Smooth muscle cell (in vitro differentiated cells): ENCODE results near the gene GRIK3. TPM values are rescaled to one million over a fixed set of nuclear protein-coding genes. Genes with fewer than 3 reads are reported as not detected.

Source experiments
- DNase-seq: peaks from one replicate; lab custom pipeline; 2025; ENCODE audit not compliant: unreplicated experiment; lab: John Stamatoyannopoulos, UW
- H2AFZ ChIP-seq: fragments of 200-600 bp; sonication (generic); 2 replicates; pipeline ENCODE4 v1.6.0; 2016; ENCODE audit warnings: antibody characterized with exemption, low read depth, mild to moderate bottlenecking
- H3F3A ChIP-seq: fragments of 200-600 bp; sonication (generic); 2 replicates; pipeline ENCODE4 v1.6.0; 2017; ENCODE audit warnings: antibody characterized with exemption, low read depth
- H3K27ac ChIP-seq: fragments of 200-600 bp; sonication (generic); 2 replicates; pipeline ENCODE4 v1.5.1; 2016; ENCODE audit warnings: low read depth, mild to moderate bottlenecking
- H3K27me3 ChIP-seq: fragments of 200-600 bp; sonication (generic); 2 replicates; pipeline ENCODE4 v1.6.1; 2016; ENCODE audit warnings: low read depth, mild to moderate bottlenecking
- H3K36me3 ChIP-seq: fragments of 200-600 bp; sonication (generic); 2 replicates; pipeline ENCODE4 v1.5.1; 2016; ENCODE audit warnings: low read depth
- H3K4me1 ChIP-seq: fragments of 200-600 bp; sonication (generic); 2 replicates; pipeline ENCODE4 v1.5.1; 2016; ENCODE audit warnings: low read depth
- H3K4me2 ChIP-seq: fragments of 200-600 bp; sonication (generic); 2 replicates; pipeline ENCODE4 v1.6.0; 2016; ENCODE audit warnings: mild to moderate bottlenecking
- H3K4me3 ChIP-seq: fragments of 200-600 bp; sonication (generic); 2 replicates; pipeline ENCODE4 v1.5.1; 2016; ENCODE audit warnings: mild to moderate bottlenecking
- H3K79me2 ChIP-seq: fragments of 200-600 bp; sonication (generic); 2 replicates; pipeline ENCODE4 v1.6.0; 2016; ENCODE audit warnings: low read depth, mild to moderate bottlenecking
- H3K9ac ChIP-seq: fragments of 200-600 bp; sonication (generic); 2 replicates; pipeline ENCODE4 v1.6.0; 2016; ENCODE audit warnings: low read depth
- H3K9me3 ChIP-seq: fragments of 200-600 bp; sonication (generic); replicated peaks from 2 replicates; pipeline ENCODE4 v1.5.1; 2016; ENCODE audit warnings: low read depth
- H4K20me1 ChIP-seq: fragments of 200-600 bp; sonication (generic); 2 replicates; pipeline ENCODE4 v1.6.0; 2016; ENCODE audit warnings: low read depth
- CTCF ChIP-seq: fragments of 200-600 bp; sonication (generic); IDR thresholded peaks from 2 replicates; pipeline ENCODE4 v1.5.1; 2017; ENCODE audit warnings: borderline replicate concordance, mild to moderate bottlenecking, antibody characterized with exemption; ENCODE audit not compliant: insufficient read depth, poor library complexity, severe bottlenecking
- WGBS: methylation state at CpG from one replicate; pipeline ENCODE4 v1.1.7; 2016; ENCODE audit warnings: low lambda C conversion rate; 5-methylcytosine and 5-hydroxymethylcytosine counted together
- polyA plus RNA-seq: library from polyadenylated mRNA; unstranded; fragments of >200 nt; fragmentation: Nextera tagmentation; extraction: Ambion mirVana; gene quantifications from 2 replicates; pipeline ENCODE4 v1.2.1, GENCODE V29; 2016
- total RNA-seq: library from RNA; depleted of rRNA; stranded (reverse); fragments of >200 nt; gene quantifications from 2 replicates; pipeline ENCODE4 v1.2.3, GENCODE V29; 2014

The GRIK3 gene
- total and polyA plus RNA-seq, 2 experiments from 2014 or later: 0.04 TPM; not detected in 1

- no peak overlapping the region for H2AFZ ChIP-seq
- H3K27me3 ChIP-seq: peaks cover 7% of the 10 kb centered on the region
- no peaks in the 10 kb centered on the region for H3K36me3 ChIP-seq
- H4K20me1 ChIP-seq: no peaks in the 10 kb centered on the region
- H3K4me3 ChIP-seq: no peak overlapping the region
- no peak for TF ChIP-seq CTCF
- no peak overlapping the region for H3K4me2 ChIP-seq
- H3F3A ChIP-seq: no peaks in the 10 kb centered on the region
- whole genome bisulfite sequencing: 93% methylated on average over 22 of the region's 22 CpGs
- no peaks in the 10 kb centered on the region for H3K9me3 ChIP-seq
- no peaks in the 10 kb centered on the region for H3K79me2 ChIP-seq
- H3K4me1 ChIP-seq: no peaks in the 10 kb centered on the region
- no peak overlapping the region for H3K9ac ChIP-seq
- DNase-seq: no peak
- no peak overlapping the region for H3K27ac ChIP-seq
These were observed 153.9 kb downstream of the GRIK3 start for GRCh38 chr1:36880155-36881067.

GRCh38 chr1:36879613-36880012 lies 154.7 kb downstream of the GRIK3 start:
- Histone ChIP-seq H3K9ac (no peak overlapping the region), H4K20me1 (no peaks in the 10 kb centered on the region), H3K4me3 (no peak overlapping the region), H2AFZ (no peak overlapping the region), H3K4me2 (no peak overlapping the region), H3K4me1 (no peaks in the 10 kb centered on the region), H3F3A (no peaks in the 10 kb centered on the region), H3K27ac (no peak overlapping the region), H3K27me3 (peaks cover 7% of the 10 kb centered on the region), H3K9me3 (no peaks in the 10 kb centered on the region), H3K79me2 (no peaks in the 10 kb centered on the region), H3K36me3 (no peaks in the 10 kb centered on the region)
- no peak for TF ChIP-seq CTCF
- WGBS: 87% methylated on average over 6 of the region's 6 CpGs
- no peak for DNase-seq

DNA sequence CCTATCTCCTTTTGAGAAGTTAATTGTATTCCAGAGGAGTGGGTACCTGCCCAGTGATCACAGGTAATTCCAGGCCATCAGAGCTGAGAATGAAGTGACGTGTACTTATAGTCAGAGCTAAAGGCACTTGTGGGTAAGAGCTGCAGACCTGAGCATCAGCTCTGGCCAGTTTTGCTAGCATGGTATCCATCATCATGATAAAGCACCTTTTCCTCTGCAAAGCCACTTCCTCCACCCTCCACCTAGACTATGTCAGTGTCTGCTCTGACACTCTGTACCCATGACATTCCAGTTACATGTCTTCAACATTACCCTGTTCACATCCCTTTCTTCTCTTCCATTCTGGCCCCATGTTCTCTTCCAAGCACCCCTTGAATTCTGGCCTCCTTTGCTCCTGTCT lies 157.3 kb downstream of the GRIK3 start:
- Histone ChIP-seq H3K9ac (no peak overlapping the region), H3K4me2 (no peak overlapping the region), H2AFZ (no peak overlapping the region), H3K4me3 (no peak overlapping the region), H3K36me3 (no peaks in the 10 kb centered on the region), H3K27me3 (peaks cover 7% of the 10 kb centered on the region), H4K20me1 (no peaks in the 10 kb centered on the region), H3K79me2 (no peaks in the 10 kb centered on the region), H3F3A (no peaks in the 10 kb centered on the region), H3K9me3 (no peaks in the 10 kb centered on the region), H3K4me1 (no peaks in the 10 kb centered on the region), H3K27ac (no peak overlapping the region)
- no peak for TF ChIP-seq CTCF
- DNase-seq: no peak
- 88% methylated on average over 1 of the region's 1 CpG for WGBS
